DMS53 treated with DMSO at 0.1 percent for 48 hours (cell line): ENCODE measurements around the gene KRTCAP2.
"Not testable (repeated sequence)": the region's sequence is repeated elsewhere in the genome, so short reads cannot be mapped to it uniquely, and the experiment has no call there.

Experiments
- DNase-seq: peaks from one replicate; lab custom pipeline; 2025; ENCODE audit not compliant: unreplicated experiment; lab: John Stamatoyannopoulos, UW

Gene KRTCAP2

DNA sequence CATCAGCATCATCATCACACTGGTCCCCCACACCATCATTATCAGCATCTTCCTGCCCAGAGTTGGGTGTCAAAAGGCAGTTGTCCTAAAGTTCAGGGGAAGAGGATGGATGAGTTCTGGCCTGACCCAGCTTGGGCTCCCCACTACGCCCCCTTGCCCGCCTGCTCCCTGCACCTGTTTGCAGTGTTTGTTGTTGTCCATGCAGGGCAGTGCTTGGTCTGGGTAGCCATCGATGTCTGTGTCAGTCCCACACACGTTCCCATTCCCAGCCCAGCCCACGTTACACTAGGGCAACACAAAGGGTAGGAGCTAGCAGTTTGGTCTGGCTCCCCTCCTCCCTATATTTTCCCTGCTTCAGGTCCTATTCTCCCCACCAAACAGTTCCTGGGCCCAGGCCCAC lies 27.8 kb upstream of the KRTCAP2 start:
- DNase-seq = no peak

DNA sequence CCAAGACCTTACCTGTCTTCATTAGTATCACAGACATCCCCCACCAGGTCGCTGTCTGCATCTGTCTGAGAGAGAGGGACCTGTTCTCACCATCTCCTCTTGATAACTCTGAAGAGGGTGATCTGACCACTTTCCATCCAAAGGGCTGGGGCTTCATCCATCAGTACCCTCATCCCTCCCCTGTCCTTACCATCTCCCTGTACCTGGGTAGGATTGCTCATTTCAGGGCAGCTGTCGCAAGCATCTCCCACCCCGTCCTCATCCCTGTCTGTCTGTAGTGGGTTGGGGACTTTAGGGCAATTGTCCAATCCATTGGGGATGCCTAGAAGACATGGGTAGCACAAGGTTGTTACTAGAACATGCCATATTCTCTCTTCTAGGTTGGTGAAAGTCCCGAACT lies 26.7 kb upstream of the KRTCAP2 start:
- DNase-seq = no peak

DNA sequence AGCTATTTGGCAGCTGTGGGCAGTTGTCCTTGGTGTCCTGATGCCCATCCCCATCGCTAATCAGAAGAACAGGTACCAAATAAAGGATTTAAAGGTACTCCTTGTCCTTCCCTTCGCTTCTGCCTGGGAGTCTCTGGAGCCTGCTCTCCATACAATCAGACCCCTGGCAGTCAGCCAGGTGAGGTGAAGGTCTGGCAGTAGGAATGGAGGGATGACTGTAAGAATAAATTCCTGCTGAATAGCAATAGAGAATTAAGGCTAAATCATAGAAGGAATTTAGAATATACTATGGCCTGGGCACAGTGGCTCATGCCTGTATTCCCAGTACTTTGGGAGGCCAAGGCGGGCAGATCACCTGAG lies 25.4 kb upstream of the KRTCAP2 start:
- DNase-seq = no peak

DNA sequence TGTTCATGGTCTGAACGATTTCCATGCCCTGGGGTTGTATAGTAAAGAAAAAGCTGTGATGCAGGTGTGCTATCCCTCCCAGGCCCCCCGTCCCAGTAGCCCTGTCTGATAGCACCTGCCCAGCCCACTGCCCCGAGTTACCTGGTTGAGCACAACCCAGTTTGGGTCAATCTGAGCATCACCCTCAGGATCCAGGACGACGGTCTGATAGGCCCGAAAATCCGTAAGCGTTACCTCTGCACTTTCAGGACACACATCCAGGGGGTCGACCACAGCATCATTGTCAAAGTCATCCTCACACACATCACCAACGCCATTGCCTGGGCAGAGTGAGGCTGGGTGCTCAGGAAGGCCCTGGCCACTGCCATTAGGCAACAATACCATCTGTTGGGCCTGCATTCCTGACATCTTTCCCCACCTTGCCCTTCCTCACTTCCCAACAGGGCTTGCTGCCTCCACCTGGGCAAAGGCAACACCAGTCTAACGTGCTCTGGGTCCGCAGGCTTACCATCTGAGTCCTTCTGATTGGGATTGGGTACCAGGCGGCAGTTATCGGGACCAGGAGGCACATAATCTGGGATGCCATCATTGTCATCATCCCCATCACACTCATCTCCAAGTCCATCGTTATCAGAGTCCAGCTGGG lies 24.9 kb upstream of the KRTCAP2 start:
- no peak for DNase-seq

DNA sequence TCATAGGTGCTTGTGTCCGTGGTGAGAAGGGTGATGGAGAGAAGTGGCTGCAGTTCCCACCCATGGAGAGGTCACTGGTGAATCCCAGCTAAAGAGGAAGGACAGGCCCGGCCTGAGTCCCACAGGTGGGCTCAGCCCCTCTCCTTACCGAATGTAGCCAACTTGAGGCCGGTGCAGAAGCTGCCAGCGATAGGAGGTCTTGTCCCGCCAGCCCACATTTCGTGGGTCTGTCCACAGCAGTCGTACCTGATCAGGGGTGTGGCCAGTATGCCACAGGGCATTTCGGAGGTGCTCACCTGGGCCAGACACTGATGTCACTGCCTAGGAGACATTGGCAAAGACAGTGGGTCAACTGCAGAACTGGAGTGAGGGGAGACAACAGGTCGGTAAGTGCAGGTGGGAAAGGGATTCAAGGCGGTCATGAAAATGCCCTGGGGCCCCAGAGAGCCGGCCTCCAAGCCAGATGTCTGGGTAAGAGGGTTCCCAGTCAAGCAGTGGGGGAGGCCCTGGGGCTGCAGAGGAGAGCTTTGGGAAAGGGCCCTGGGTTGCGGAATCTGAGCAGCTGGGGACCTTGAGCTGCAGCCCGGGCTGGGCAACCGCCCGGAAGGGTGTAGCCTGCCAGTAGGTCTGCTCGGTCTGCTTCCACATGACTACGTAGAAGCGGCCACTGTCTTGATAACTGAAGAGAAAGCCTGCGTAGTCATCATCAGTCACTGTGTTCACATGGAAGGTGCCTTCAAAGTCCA lies 24.0 kb upstream of the KRTCAP2 start:
- no peak for DNase-seq

DNA sequence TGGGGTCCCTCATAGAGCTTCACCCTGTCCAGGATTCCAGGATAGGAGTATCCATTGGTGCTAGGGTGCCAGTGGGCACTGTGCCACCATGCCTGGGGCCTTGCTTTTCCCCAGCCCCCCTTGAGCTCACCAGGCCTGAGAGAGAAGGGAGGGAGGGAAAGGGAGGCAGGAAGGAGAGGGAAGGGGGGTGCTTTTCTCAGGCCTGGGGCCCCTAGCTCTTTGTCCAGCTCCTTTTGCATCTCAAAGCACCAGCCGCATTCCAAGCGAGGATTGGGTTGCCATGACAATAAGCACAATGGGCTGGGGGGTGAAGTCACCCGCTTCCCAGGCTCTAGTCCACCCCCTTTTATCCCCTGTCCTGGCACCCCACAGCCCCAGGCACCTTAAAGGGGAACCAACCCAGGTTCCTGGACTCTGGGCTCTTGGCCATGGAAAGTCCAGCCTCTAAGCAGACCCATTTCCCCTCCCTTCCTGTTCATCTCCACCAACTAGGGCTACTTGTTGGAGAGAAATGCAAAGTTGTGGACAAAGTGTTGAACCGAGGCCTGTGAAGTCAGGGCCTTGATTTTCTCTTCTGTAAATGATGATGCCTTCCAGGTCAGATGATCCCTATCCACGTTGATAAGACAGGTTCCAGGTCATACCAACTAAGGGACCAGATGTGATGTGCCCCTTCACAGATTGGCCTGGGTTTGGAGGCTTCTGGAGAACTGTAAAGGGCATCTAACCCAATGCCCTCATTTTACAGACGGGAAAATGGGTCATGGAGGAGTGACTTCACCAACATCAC lies 23.2 kb upstream of the KRTCAP2 start:
- DNase-seq = no peak

DNA sequence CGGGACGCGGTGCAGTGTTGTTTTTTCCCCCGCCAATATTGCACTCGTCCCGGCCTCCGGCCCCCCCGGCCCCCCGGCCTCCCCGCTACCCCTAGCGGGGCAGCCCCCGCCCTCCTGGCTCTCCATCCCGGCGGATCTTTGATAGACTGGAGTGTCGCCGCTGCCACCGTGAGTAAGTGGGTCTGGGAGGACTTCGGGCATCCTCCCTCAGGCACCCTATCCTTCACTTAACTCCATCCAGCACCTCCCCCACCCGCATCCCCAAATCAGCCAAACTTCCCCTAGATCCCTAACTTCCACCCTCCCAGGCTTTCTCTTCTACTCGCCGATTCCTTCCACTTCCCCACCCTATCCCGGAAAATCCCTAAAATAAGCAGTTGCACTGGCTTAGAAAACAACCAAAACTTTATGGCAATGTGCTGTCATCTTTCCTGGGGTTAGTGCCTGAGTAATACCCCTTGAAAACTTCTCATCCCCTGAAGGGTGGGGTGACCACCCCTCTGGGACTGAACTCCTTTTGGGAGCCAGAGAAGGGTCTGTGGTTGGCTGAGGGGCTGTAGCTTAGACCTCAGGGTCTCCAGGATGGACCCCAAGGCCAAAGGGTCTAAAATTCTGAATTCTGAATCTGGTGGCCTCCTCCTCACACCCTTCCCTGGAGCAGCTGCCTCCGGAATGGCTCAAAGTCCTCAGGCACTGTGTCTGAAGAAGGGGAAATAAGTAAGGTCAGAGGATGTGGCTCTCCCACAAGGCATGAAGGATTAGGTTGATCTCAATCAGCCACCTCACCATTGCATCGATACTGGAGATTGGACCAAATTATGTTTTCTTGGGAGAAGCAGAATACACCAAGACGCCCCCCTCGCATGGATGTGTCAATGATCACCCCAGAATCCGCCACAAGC lies 22.3 kb upstream of the KRTCAP2 start:
- no peak for DNase-seq

DNA sequence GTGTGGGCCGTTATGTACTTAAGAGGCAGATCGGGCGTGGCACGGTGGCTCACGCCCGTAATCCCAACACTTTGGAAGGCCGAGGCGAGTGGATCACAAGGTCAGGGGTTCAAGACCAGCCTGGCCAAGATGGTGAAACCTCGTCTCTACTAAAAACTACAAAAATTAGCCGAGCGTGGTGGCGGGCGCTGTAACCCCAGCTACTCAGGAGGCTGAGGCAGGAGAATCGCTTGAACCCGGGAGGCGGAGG lies 20.8 kb upstream of the KRTCAP2 start:
- not testable (repeated sequence) for DNase-seq

DNA sequence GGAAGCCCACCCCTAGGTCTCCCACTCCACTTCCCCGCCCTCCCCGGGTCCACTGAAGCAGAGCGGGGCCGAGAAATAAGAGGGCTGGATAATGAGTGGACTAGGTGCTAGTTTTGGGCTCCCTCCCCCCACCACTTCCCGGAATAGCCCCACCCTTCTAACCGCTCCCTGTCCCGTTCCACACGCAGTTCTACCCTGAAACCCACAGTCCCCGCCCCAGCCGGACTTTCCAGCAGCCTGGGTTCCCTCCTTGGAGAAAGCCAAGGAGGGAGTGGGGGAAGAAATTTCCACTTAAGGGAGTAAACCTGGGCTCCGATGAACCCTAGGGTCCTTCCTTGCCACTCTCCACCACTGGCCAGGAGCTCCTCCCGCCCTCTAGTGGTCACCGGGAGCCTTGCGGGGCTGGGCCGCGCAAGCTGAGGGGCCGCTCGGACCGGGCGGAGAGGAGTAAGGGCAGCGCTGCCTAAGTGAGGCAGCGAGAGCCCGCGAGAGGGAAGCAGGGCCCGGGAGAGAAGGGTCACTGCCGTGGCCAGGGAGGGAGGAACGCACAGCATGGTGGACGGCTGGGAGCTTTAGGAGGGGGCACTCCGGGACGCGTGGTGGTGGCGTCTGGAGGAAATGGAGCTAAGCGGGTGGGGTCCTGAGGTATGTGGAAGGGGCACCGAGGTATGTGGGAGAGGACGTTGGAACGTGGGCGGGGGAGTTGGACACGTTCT lies 20.3 kb upstream of the KRTCAP2 start:
- peak; percentile 89 for DNase-seq

DNA sequence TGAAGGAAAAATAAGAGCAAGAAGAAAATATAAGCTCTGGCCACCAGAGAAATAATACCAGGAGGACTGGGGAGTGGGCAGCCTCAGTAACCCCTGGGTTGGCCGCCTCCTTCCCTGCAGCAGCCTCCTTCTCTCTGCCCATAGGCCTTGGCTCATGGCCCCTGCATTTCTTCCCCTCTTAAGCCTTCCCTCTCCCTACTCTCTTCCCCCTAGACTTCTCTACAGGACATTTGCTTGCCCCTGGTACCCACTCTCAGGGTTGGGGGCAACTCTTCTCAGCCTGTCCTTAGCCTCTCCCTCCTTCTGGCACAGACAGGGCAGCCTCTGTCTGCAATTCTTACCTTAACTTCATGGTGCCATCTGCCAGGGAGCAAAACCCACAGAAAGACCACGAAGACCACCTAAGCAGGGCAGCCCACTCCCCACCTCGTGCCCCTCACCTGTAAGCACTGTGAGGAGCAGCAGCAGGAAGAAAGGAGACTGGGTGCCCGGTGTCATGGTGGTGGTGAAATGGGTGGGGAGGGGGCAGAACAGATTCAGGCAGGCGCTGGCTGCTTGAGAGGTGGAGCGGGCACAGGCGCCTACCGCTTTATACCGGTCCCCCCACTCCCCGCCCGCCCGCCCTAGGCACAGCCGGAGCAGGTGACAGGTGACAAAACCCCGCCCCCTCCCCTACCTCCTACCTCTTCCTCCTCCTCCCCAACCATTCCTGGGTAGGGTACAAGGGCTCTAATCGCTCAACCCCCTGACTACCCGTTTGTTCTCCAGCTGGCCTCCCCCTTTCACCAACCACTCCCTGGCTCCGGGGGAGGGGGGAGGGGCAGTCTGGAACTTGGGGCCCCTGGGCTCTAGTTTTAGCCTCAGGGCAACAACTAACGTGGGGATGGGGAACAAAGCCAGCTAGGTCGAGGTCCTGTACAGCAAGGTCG lies 19.5 kb upstream of the KRTCAP2 start:
- peak; percentile 67 for DNase-seq

DNA sequence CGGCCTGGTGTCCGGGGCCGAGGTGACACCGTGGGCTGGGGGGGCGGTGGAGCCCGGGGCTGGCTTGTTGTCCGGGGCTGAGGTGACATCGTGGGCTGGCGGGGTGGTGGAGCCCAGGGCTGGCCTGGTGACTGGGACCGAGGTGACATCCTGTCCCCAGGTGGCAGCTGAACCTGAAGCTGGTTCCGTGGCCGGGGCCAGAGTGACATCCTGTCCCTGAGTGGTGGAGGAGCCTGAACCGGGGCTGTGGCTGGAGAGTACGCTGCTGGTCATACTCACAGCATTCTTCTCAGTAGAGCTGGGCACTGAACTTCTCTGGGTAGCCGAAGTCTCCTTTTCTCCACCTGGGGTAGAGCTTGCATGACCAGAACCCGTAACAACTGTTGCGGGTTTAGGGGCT lies 18.8 kb upstream of the KRTCAP2 start:
- DNase-seq = peak; percentile 27

DNA sequence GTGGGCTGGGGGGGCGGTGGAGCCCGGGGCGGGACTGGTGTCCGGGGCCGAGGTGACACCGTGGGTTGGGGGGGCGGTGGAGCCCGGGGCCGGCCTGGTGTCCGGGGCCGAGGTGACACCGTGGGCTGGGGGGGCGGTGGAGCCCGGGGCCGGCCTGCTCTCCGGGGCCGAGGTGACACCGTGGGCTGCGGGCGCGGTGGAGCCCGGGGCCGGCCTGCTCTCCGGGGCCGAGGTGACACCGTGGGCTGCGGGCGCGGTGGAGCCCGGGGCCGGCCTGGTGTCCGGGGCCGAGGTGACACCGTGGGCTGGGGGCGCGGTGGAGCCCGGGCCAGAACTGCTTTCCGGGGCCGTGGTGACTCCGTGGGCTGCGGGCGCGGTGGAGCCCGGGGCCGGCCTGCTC lies 16.8 kb upstream of the KRTCAP2 start:
- DNase-seq = not testable (repeated sequence)

DNA sequence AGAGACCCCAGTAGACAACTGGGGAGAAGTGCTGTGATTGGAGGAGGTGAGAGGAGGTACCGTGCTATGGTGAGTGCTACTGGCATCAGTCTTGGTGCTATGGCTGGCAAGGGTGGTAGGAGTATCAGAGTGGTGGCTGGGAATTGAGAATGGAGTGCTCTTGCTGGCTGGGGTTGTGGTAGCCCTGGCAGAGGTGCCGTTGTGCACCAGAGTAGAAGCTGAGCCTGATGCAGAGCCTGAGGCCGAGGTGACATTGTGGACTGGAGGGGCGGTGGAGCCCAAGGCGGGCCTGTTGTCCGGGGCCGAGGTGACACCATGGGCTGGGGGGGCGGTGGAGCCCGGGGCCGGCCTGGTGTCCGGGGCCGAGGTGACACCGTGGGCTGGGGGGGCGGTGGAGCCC lies 15.2 kb upstream of the KRTCAP2 start:
- no peak for DNase-seq

DNA sequence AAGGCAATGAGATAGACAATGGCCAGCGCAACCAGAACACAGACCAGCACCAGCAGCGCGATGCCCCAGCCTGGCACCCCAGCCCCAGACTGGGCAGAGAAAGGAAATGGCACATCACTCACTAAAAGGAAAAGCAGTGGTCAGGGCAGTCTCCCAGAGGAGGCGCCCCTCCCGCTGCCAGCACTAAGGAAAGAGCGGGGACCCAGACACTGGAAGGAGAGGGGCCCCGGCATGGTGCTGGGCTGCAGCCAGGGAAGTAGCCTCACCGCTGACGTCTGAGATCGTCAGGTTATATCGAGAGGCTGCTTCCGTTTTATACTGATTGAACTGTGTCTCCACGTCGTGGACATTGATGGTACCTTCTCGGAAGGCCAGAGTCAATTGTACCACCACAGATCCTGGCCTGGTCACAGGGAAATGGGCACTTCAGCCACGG lies 14.4 kb upstream of the KRTCAP2 start:
- DNase-seq = no peak

DNA sequence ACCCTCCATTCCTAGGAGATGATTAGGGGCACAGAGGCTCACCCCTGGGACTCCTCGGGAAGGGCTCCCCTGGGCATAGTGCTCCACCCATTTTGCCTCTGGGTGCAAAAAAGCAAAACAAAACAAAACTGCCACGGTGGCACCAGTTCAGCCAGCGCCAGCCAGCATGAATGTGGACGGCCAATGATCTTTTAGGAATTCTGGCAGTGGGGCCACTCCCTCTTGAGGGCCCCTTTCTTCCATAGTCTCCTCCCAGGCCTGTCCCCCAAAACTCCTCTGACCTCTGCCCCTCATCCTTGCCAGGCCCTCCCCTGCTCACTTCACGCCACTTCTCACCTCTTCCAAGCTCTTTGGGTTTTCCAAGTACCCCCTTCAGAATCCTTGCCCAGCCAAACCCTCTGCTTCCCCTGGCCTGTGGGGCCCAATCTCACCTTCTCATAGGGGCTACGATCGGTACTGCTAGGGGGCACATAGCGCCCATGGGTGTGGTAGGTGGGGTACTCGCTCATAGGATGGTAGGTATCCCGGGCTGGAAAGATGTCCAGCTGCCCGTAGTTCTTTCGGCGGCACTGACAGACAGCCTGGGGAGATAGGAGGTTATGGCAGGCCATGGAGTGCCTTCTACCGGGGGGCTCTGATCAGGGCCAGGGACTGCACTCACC lies 13.8 kb upstream of the KRTCAP2 start:
- no peak for DNase-seq

DNA sequence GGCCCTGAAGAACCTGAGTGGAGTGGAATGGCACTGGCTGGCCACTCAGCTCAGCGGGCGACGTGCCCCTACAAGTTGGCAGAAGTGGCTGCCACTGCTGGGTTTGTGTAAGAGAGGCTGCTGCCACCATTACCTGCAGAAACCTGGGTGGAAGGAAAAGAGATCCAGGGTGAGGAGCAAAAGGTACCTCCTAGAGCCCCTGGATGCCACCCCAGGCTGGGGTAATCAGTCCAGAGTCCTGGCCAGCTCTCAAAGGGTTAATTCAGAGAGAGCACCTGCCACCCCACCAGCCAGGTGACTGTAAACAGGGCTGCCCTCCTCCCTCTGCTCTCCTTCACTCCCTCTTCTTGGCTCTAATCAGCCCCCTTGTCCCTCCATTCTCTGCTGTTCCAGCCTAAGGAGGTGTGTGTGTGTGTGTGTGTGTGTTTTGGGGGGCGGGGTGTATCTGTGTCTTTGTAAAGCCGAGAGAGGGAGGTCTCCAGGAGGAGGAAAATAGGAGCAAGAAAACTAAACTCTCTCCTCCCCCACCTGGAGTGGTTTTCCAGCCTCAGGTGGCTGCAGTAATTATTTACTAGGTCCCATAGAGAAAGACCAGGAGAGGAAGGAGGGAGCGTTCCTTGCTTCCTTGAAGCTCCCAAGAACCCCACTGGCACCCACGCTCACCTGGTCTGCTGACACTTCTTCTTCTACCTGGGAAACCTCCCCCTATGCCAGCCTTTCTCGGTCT lies 13.1 kb upstream of the KRTCAP2 start:
- peak; percentile 57 for DNase-seq

DNA sequence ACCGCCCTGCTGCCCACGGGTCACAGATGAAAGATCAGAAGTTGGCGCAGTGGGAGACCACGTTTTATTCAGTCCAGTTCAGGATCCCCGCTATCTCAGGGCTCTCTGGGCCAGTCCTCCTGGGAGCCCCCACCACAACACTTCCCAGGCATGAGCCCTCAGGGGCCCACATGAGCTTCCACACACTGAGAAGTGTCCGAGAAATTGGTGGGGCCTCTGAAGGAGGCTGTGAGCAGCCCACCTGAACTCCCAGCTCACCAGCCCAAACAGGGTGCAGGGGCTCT lies 12.6 kb upstream of the KRTCAP2 start:
- DNase-seq = no peak

DNA sequence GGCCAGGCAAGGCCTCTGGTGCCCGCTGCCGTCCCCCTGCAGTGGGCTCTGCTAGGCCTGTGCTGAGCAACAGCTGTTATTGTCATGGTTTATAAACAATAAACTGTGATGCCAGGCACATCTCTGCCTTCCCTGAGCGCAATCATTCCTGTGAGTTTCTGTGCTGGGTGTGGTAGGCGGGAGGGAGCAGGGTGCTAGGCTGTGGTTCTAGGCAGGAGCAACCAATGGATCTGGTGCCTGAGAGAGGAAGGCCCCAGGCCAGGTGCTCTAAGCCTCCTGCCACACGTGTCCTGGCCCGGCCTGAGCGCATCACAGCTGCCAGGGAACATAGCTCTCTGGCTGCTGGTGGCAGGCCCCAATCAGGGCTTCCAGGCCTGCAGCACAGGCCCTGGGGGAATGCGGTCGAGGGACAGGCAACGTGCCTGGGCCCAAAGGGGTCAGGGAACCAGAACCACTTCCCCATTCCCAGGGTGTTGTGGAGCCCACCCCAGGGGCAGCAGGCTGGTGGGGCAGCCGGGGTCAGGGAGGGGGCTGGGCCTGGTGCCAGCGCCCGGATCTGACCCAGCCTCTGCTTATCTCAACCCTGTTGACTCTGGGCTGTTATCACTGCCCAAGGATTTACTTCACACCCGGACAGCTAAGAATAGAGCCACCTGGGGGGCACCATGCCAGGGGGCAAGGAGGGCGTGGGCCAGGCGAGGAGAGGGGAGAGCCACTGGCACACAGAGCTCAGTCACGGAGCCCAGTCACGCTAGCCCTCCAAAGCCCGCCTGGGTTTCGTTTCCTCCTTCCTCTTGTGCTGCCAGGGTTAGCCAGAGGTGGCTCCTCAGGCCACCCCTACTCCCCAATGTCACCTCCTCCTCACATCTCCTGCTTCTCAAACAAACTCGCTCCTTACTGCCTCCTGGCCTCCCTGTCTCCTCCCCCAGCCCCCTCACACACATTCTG lies 12.0 kb upstream of the KRTCAP2 start:
- peak; percentile 67 for DNase-seq
